Activated CD4-positive, alpha-beta T cell treated with anti-CD3 and anti-CD28 coated beads, Interleukin-2, amount 50 U/mL, for 48 hours (primary cell): ENCODE measurements around the gene CEP57L1.
"Not testable (repeated sequence)": the region's sequence is repeated elsewhere in the genome, so short reads cannot be mapped to it uniquely, and the experiment has no call there.

Source experiments
- DNase-seq, 2 experiments: peaks; one replicate each; pipeline ENCODE4 v3.0.0-alpha.2; 2020

The CEP57L1 gene

DNA sequence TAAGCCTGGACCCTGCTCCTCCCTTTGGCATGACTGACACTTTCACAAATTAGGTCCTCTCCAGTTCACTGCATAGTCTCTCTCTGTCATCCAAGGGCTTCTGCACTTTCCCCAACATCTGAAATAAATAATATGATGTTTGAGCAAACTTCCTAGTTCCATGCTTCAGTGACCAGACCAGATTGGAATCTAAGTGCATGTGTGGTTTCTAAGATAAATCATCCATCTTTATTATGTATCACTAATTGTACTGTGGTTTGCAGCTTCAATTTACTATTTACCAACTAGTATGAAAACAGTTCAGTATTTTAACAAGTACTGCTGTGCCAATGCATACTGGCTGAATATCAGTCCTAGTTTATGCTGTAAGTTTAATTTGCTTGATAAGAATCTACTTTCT, 19.4 kb upstream of the CEP57L1 start:
- no peak for DNase-seq

DNA sequence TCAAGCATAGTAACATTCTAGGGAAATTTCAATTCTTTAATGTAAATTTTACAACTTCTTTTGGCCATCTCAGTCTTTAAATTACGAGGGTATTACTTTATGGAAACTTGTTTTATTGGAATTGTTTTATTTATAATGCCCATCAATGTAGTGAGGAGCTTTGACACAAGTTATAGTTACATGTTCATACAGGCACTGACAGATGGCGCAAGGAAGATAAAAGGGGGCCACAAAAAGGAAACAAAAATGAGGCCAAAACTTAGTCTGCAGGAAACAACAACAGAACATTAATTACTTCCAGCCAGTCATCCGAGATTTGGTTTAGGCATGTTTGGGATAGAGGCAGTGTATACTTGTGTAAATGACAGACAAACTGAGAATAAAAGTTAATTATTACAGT, 18.9 kb upstream of the CEP57L1 start:
- no peak for DNase-seq

DNA sequence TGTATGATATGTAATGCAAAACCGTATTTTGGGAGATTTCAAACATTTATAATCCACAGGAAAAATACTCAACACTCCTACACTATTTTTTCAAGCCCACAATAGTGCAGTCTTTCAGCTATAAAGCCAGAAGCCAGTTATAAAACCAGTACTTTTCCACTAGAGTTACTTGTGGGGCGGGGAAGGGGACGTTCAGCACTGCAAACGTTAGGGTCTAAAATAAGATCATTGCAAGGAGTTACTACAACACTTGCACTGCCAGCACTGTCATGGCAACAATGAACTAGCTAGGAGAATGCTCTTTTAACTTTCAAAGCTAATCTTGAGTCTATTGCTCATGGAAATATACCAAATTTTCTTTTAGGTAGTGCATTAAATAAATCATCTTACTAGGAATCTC, 15.3 kb upstream of the CEP57L1 start:
- DNase-seq: no peak

DNA sequence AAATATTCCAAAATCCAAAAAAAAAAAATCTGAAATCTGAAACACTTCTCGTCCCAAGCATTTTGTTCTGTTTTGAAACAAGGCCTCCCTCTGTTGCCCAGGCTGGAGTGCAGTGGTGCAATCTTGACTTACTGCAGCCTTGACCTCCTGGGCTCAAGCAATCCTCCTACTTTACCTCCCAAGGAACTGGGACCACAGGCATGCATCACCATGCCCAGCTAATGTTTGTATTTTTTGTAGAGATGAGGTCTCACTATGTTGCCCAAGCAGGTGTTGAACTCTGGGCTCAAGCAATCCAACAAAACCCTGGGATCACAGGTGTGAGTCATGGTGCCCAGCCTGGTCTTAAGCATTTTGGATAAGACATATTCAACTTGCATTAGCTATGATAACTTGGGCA, 14.3 kb upstream of the CEP57L1 start:
- no peak for DNase-seq

- no peak for DNase-seq
Observed at GRCh38 chr6:109081516-109082187, 13.7 kb upstream of the CEP57L1 start.

DNA sequence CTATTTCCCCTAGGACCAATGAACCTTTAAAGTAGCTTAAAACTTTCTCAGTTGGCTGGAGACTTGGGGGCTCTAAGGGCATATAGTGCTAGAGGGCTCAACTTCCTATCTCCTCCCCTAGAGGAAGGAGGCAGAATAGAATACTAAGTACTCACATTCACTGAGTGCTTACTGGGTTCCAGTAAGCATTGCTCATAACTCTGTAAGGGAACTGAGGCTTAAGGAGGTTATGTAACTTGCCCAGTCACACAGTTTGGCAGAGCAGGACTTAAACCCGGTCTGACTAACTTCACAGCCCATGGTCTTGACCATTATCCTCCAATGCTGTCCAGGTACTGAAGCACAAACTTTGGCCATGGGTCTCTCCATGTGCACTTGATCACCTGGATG, 13.1 kb upstream of the CEP57L1 start:
- DNase-seq: no peak

GRCh38 chr6:109083657-109084056, 11.7 kb upstream of the CEP57L1 start:
- DNase-seq: no peak

DNA sequence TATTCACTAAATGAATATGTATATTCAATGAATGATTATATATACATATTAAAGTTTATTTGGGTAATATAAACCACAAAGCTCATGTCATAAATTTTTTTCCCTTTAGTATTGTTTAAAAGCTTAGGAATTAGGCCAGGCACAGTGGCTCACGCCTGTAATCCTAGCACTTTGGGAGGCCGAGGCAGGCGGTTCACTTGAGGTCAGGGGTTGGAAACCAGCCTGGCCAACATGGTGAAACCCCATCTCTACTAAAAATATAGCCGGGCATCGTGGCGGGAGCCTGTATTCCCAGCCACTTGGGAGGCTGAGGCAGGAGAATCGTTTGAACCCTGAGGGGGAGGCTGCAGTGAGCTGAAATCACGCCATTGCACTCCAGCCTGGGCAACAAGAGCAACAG, 11.2 kb upstream of the CEP57L1 start:
- DNase-seq: not testable (repeated sequence)

- no peak for DNase-seq
Observed at GRCh38 chr6:109087661-109088264, 7.5 kb upstream of the CEP57L1 start.

DNA sequence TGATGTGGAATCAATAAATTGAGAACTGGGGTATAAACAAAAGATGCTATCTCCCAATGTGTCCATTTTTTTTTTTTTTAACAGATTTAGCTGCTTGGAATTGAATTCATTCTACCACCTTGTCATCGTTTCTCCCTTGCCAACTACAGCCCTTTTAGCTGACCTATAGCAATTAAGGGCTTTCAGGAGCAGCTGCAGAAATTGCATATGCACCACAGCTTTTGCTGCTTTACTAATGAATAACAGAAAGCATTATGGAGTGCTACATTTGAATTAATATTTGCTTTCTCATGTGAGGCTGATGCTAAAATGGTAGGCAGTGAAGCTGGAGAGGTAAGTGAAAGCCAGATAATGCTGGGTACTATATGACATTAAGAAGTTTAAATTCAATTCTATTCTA, 6.3 kb upstream of the CEP57L1 start:
- no peak for DNase-seq

- no peak for DNase-seq
Observed at GRCh38 chr6:109091314-109092024, 3.8 kb upstream of the CEP57L1 start.

GRCh38 chr6:109092074-109092473, 3.2 kb upstream of the CEP57L1 start:
- no peak for DNase-seq

GRCh38 chr6:109093732-109094415, 1.4 kb upstream of the CEP57L1 start:
- no peak for DNase-seq

GRCh38 chr6:109094416-109095035, 781 bp upstream of the CEP57L1 start, which contains the start of gene SESN1:
Gene SESN1 (minus strand): TSS chr6:109094846. CDS start chr6:109094073, 773 bp downstream.
- DNase-seq: peak; percentile 88 to 90

DNA sequence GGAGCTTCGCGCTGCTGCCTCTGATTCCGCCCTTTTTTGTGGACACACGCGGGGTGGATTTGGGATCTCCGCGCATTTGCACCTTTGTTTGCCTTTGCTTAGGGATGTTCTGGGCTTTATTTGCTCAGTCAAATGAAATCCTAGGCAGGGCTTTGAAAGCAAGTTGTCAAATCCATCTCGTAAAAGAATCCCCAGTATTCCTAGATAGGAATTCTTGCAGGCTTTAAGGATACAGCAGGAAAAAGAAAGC, 453 bp downstream of the CEP57L1 start:
- DNase-seq: no peak

DNA sequence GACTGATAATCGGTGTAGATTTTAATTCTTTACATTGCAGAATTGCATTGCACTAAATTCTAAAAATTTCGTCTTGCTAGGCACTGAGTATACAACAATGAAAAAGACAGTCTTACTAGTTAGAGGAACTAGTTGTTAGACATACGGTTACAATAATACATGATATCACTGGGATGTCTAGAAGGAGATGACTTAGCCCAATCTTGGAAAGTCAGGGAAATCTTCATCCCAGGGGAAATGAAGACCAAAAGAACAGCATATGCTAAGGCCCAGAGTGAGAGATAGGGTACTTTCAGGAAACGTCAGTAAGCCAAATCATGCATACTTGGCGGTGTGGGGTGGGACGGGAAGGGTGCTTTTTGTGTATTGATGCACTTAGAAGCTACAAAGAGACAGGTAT, 901 bp downstream of the CEP57L1 start:
- no peak for DNase-seq

DNA sequence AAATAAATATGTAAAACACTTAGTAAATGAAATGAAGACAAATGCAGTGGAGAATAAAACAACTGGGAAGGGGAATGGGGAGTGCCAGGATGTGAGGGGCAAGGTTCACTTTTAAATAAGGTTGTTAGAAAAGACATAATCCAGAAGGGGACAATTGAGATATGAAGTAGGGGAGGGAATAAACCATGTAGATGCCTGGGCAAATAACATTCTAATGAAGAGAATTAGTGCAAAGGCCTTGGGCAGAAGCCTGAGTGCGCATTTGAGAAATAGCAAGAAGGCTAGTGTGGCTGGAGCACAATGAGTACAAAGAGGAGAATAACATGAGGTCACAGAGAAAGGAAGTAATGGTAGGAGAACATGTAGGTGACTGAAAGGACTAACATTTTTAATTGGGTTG, 2.4 kb downstream of the CEP57L1 start:
- DNase-seq: no peak

GRCh38 chr6:109102762-109103161, 7.5 kb downstream of the CEP57L1 start:
- DNase-seq: no peak

DNA sequence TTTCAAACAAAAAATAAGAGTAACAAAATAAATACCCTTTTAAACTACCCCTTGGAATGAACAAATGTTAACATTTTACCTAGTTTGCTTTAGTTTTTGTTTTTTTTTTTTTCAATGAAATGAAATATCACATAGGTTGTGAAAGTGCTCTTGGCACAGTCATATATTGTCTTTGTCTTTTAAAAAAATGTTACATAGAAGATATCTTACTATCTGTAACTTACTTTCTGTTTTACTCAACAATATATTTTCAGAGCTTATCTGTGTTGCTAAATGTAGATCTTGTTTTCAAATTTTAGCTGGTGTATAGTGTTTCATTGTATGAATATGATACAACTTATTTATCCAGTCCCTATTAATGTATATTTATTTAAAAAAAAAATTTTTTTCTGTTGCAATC, 8.6 kb downstream of the CEP57L1 start:
- no peak for DNase-seq

- no peak for DNase-seq
Observed at GRCh38 chr6:109104512-109104911, 9.2 kb downstream of the CEP57L1 start.

DNA sequence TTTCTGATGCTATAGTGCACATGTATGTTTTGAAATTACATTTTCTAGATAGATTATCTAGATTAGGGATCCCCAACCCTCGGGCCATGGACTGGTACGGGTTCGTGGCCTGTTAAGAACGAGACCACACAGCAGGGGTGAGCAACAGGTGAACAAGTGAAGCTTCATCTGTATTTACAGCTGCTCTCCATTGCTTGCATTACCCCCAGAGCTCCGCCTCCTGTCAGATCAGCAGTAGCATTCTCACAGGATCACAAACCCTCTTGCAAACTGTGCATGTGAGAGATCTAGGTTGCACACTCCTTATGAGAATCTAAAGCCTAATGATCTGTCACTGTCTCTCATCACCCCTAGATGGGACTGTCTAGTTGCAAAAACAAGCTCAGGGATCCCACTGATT, 10.4 kb downstream of the CEP57L1 start:
- DNase-seq: no peak

DNA sequence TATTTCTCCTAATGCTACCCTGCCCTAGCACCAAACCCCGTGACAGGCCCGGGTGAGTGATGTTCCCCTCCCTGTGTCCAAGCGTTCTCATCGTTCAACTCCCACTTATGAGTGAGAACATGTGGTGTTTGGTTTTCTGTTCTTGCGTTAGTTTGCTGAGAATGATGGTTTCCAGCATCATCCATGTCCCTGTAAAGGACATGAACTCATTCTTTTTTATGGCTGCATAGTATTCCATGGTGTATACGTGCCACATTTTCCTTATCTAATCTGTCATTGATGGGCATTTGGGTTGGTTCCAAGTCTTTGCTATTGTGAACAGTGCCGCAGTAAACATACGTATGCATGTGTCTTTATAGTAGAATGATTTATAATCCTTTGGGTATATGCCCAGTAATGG, 14.4 kb downstream of the CEP57L1 start:
- DNase-seq: not testable (repeated sequence)

DNA sequence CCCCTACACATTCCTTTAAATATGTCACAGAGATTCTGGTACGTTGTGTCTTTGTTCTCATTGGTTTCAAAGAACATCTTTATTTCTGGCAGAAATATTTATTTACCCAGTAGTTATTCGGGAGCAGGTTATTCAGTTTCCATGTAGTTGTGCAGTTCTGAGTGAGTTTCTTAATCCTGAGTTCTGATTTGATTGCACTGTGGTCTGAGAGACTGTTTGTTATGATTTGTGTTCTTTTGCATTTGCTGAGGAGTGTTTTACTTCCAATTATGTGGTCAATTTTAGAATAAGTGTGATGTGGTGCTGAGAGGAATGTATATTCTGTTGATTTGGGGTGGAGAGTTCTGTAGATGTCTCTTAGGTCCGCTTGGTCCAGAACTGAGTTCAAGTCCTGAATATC, 17.4 kb downstream of the CEP57L1 start:
- DNase-seq: not testable (repeated sequence)
